Neural progenitor cell (in vitro differentiated cells): ENCODE data around the gene COL11A1. TPM values are rescaled to one million over a fixed set of nuclear protein-coding genes. Genes with fewer than 3 reads are reported as not detected.
"Not testable (repeated sequence)": the region's sequence is repeated elsewhere in the genome, so short reads cannot be mapped to it uniquely, and the experiment has no call there.

Source experiments
- DNase-seq: peaks from one replicate; pipeline ENCODE4 v3.0.0-alpha.2; 2016; ENCODE audit warnings: low spot score
- H2AFZ ChIP-seq: fragments of 200-600 bp; sonication (generic); replicated peaks from 2 replicates; pipeline ENCODE4 v1.6.1; 2016; ENCODE audit warnings: antibody characterized with exemption
- H3F3A ChIP-seq: fragments of 200-600 bp; sonication (generic); 2 replicates; pipeline ENCODE4 v1.6.1; 2016; ENCODE audit warnings: antibody characterized with exemption, low read depth
- H3K27ac ChIP-seq: fragments of 200-600 bp; sonication (generic); 2 replicates; pipeline ENCODE4 v1.5.1; 2016; ENCODE audit warnings: mild to moderate bottlenecking
- H3K27me3 ChIP-seq: fragments of 200-600 bp; sonication (generic); 2 replicates; pipeline ENCODE4 v1.6.1; 2016; ENCODE audit warnings: mild to moderate bottlenecking, moderate library complexity
- H3K36me3 ChIP-seq: fragments of 200-600 bp; sonication (generic); 2 replicates; pipeline ENCODE4 v1.5.1; 2016
- H3K4me1 ChIP-seq: fragments of 200-600 bp; sonication (generic); 2 replicates; pipeline ENCODE4 v1.6.1; 2016; ENCODE audit warnings: mixed run types
- H3K4me2 ChIP-seq: fragments of 200-600 bp; sonication (generic); 2 replicates; pipeline ENCODE4 v1.6.1; 2016
- H3K4me3 ChIP-seq: fragments of 200-600 bp; sonication (generic); 2 replicates; pipeline ENCODE4 v1.5.1; 2016
- H3K79me2 ChIP-seq: fragments of 200-600 bp; sonication (generic); 2 replicates; pipeline ENCODE4 v1.6.1; 2016; ENCODE audit warnings: low read depth
- H3K9ac ChIP-seq: fragments of 200-600 bp; sonication (generic); 2 replicates; pipeline ENCODE4 v1.6.1; 2016
- H3K9me3 ChIP-seq: fragments of 200-600 bp; sonication (generic); 2 replicates; pipeline ENCODE4 v1.5.1; 2016; ENCODE audit warnings: low read depth
- H4K20me1 ChIP-seq: fragments of 200-600 bp; sonication (generic); 2 replicates; pipeline ENCODE4 v1.6.1; 2016; ENCODE audit warnings: low read depth
- H3K27ac Mint-ChIP-seq: 3 replicates; pipeline ENCODE4 v1.8.0; 2021; ENCODE audit warnings: mixed read lengths
- H3K27me3 Mint-ChIP-seq: 2 replicates; pipeline ENCODE4 v1.8.0; 2022; ENCODE audit warnings: low read depth, mild to moderate bottlenecking, inconsistent platforms, moderate library complexity, mixed read lengths; ENCODE audit not compliant: insufficient read depth
- H3K36me3 Mint-ChIP-seq: 3 replicates; pipeline ENCODE4 v1.8.0; 2021; ENCODE audit warnings: mixed read lengths
- H3K4me1 Mint-ChIP-seq: 3 replicates; pipeline ENCODE4 v1.8.0; 2021; ENCODE audit warnings: mixed read lengths
- H3K4me3 Mint-ChIP-seq: 3 replicates; pipeline ENCODE4 v1.8.0; 2021; ENCODE audit warnings: mild to moderate bottlenecking, moderate library complexity, mixed read lengths
- H3K9me3 Mint-ChIP-seq: 3 replicates; pipeline ENCODE4 v1.8.0; 2020; ENCODE audit warnings: mixed read lengths
- EZH2 ChIP-seq: fragments of 200-600 bp; sonication (generic); IDR thresholded peaks from 2 replicates; pipeline ENCODE4 v1.6.1; 2017; ENCODE audit warnings: antibody characterized with exemption, mild to moderate bottlenecking, moderate library complexity
- EZH2phosphoT487 ChIP-seq: fragments of 200-600 bp; sonication (generic); IDR thresholded peaks from 2 replicates; pipeline ENCODE4 v1.6.1; 2017; ENCODE audit warnings: antibody characterized with exemption
- total RNA-seq: library from RNA; depleted of rRNA; stranded (reverse); fragments of >200 nt; gene quantifications from 2 replicates; pipeline ENCODE4 v1.2.3, GENCODE V29; 2015; ENCODE audit warnings: low replicate concordance
- TF ChIP-seq, protein P1 (sequence below): fragments of 200-600 bp; sonication (generic); IDR thresholded peaks from 2 replicates; pipeline ENCODE4 v1.5.1; 2017; ENCODE audit warnings: antibody characterized with exemption, mild to moderate bottlenecking

COL11A1 gene
- total RNA-seq, 1 donor from 2014 or later = 78.9 TPM

DNA sequence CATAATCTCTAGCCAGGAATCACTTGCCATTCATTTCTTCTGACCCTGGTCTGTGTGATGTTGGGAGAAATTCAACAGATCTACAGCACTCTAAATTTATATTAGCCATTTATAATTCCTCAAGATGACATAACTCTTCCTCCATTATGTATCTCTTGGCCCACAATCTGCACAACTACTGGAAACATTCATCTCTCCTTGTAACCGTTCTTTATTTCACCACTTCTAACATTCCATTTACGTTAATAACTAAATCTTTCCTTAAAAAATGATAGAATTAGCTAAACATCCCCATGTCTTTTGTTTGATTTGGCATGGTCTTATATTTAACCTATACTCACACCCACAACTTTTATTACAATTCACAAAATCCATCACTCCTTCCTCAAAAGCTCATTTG is 166.0 kb downstream of the COL11A1 start:
- Histone ChIP-seq H3F3A (no peaks in the 10 kb centered on the region), H3K4me1 (peaks cover 6% of the 10 kb centered on the region), H3K27me3 (no peaks in the 10 kb centered on the region), H3K4me2 (no peak overlapping the region), H3K27ac (no peak overlapping the region), H2AFZ (no peak overlapping the region), H3K9me3 (no peaks in the 10 kb centered on the region), H3K4me3 (no peak overlapping the region), H4K20me1 (no peaks in the 10 kb centered on the region), H3K79me2 (no peaks in the 10 kb centered on the region), H3K9ac (no peak overlapping the region), H3K36me3 (no peaks in the 10 kb centered on the region)
- DNase-seq = no peak
- Mint-ChIP-seq H3K36me3 (peaks cover 9% of the 10 kb centered on the region), H3K4me3 (no peak overlapping the region), H3K27me3 (no peaks in the 10 kb centered on the region), H3K27ac (no peak overlapping the region), H3K4me1 (peaks cover 8% of the 10 kb centered on the region), H3K9me3 (no peaks in the 10 kb centered on the region)
- no peak for TF ChIP-seq EZH2
- TF ChIP-seq EZH2phosphoT487 = no peak
- TF ChIP-seq, protein P1, sequence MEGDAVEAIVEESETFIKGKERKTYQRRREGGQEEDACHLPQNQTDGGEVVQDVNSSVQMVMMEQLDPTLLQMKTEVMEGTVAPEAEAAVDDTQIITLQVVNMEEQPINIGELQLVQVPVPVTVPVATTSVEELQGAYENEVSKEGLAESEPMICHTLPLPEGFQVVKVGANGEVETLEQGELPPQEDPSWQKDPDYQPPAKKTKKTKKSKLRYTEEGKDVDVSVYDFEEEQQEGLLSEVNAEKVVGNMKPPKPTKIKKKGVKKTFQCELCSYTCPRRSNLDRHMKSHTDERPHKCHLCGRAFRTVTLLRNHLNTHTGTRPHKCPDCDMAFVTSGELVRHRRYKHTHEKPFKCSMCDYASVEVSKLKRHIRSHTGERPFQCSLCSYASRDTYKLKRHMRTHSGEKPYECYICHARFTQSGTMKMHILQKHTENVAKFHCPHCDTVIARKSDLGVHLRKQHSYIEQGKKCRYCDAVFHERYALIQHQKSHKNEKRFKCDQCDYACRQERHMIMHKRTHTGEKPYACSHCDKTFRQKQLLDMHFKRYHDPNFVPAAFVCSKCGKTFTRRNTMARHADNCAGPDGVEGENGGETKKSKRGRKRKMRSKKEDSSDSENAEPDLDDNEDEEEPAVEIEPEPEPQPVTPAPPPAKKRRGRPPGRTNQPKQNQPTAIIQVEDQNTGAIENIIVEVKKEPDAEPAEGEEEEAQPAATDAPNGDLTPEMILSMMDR = no peak

DNA sequence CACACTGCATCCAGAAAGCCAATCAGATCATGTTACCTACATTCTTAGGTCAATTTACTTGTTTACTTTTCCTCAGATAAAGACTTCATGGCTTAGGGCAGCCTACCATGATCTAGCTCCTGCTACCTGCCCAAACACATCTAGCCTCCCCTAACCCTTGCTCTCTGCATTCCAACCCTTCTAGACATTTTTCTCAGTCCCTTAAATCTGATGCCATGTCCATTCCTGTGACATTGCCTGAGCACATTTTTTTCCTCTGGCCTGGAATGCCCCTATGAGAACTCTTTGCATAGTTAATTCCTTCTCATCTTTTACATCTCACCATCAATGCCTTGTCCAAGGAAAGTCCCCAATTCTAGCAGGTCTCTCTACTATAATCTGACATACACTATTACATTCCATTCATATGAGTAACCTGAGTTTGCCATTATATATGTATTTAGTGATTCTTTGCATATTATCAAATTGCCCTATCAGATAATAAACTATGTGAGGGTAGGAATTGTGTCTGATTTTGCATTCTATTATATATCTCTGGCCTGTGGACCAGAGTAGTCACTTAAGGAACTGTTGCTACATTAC is 166.9 kb downstream of the COL11A1 start:
- Histone ChIP-seq H3K4me2 (no peak overlapping the region), H3F3A (no peaks in the 10 kb centered on the region), H3K4me1 (peaks cover 9% of the 10 kb centered on the region), H3K79me2 (no peaks in the 10 kb centered on the region), H3K9ac (no peak overlapping the region), H4K20me1 (no peaks in the 10 kb centered on the region), H2AFZ (no peak overlapping the region), H3K9me3 (no peaks in the 10 kb centered on the region), H3K27me3 (no peaks in the 10 kb centered on the region), H3K36me3 (no peaks in the 10 kb centered on the region), H3K27ac (no peak overlapping the region), H3K4me3 (no peak overlapping the region)
- TF ChIP-seq, protein P1 = no peak
- TF ChIP-seq EZH2 = no peak
- TF ChIP-seq EZH2phosphoT487 = no peak
- H3K27me3 Mint-ChIP-seq = no peaks in the 10 kb centered on the region
- H3K4me3 Mint-ChIP-seq = no peak overlapping the region
- H3K27ac Mint-ChIP-seq = no peak overlapping the region
- DNase-seq = peak; percentile 5
- peaks cover 9% of the 10 kb centered on the region for H3K4me1 Mint-ChIP-seq
- no peaks in the 10 kb centered on the region for H3K9me3 Mint-ChIP-seq
- H3K36me3 Mint-ChIP-seq = peaks cover 9% of the 10 kb centered on the region

DNA sequence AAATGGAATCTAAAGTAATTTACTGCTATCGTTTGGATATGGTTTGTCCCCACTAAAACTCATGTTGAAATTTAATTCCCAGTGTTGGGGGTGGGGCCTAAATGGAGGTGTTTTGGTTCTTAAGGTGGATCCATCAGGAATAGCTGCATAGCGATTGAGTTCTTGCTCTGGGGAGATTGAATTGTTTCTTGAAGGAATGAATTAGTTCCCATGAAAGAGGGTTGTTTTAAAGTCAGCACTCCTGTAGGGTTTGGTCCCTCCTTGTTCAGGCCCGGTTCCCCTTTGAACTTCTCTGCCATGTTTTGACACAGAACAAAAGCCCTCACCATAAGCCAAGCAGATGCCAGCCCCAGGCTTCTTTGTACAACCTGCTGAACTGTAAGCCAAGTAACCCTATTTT is 170.9 kb downstream of the COL11A1 start:
- Histone ChIP-seq H3K4me2 (peak overlapping the region; percentile 31), H3K4me1 (peaks cover 9% of the 10 kb centered on the region), H3K9me3 (no peaks in the 10 kb centered on the region), H4K20me1 (no peaks in the 10 kb centered on the region), H3K27me3 (no peaks in the 10 kb centered on the region), H3K9ac (no peak overlapping the region), H3K4me3 (no peak overlapping the region), H3K36me3 (no peaks in the 10 kb centered on the region), H3K27ac (no peak overlapping the region), H3F3A (no peaks in the 10 kb centered on the region), H2AFZ (no peak overlapping the region), H3K79me2 (no peaks in the 10 kb centered on the region)
- Mint-ChIP-seq H3K4me3 (no peak overlapping the region), H3K4me1 (peaks cover 9% of the 10 kb centered on the region), H3K27me3 (peaks cover 2% of the 10 kb centered on the region), H3K27ac (no peak overlapping the region), H3K36me3 (peaks cover 17% of the 10 kb centered on the region), H3K9me3 (no peaks in the 10 kb centered on the region)
- peak; percentile 12 for DNase-seq
- TF ChIP-seq EZH2 = no peak
- no peak for TF ChIP-seq EZH2phosphoT487
- TF ChIP-seq, protein P1 = no peak

DNA sequence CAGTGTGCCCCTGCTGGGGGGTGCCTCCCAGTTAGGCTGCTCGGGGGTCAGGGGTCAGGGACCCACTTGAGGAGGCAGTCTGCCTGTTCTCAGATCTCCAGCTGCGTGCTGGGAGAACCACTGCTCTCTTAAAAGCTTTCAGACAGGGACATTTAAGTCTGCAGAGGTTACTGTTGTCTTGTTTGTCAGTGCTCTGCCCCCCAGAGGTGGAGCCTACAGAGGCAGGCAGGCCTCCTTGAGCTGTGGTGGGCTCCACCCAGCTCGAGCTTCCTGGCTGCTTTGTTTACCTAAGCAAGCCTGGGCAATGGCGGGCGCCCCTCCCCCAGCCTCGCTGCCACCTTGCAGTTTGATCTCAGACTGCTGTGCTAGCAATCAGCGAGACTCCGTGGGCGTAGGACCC is 175.0 kb downstream of the COL11A1 start:
- not testable (repeated sequence) for H3K4me3 Mint-ChIP-seq, H3K9me3 ChIP-seq, H3K9ac ChIP-seq, DNase-seq, H2AFZ ChIP-seq, H3K4me1 ChIP-seq, H3K27me3 Mint-ChIP-seq, H3K4me3 ChIP-seq, H3K27ac Mint-ChIP-seq, H3K79me2 ChIP-seq, H3K36me3 ChIP-seq, H3K4me1 Mint-ChIP-seq, H3K4me2 ChIP-seq, H3K27me3 ChIP-seq, H3K27ac ChIP-seq, H3F3A ChIP-seq, H3K9me3 Mint-ChIP-seq, H4K20me1 ChIP-seq
- H3K36me3 Mint-ChIP-seq = peaks cover 19% of the 10 kb centered on the region
